Small intestine (tissue), 7 donors: Measurements from ENCODE around the gene OSBPL3. TPM values are rescaled to one million over a fixed set of nuclear protein-coding genes. Genes with fewer than 3 reads are reported as not detected.

Experiments used
- DNase-seq, 2 donors: peaks; one replicate each; pipeline versions ENCODE4 v3.0.0 to v3.0.0-alpha.2; 2013
- FAIRE-seq: peaks from 2 replicates; lab custom pipeline; 2012; peaks lifted over from hg19 to GRCh38; lab: Jason Lieb, UNC
- H3K27ac ChIP-seq, 3 donors: one replicate each; pipeline ENCODE4 v1.5.1; 2013; ENCODE audit warnings: low read length in 2 of 3, mild to moderate bottlenecking in 2 of 3, control low read depth in 1 of 3, inconsistent platforms in 1 of 3, low read depth in 1 of 3, moderate library complexity in 1 of 3
- H3K27me3 ChIP-seq, 3 donors: one replicate each; pipeline ENCODE4 v1.6.1; 2013; ENCODE audit warnings: low read length in 3 of 3, inconsistent platforms in 1 of 3; ENCODE audit not compliant: control insufficient read depth in 3 of 3, insufficient read depth in 3 of 3
- H3K36me3 ChIP-seq, 3 donors: one replicate each; pipeline ENCODE4 v1.6.1; 2013; ENCODE audit warnings: low read length in 3 of 3, inconsistent platforms in 1 of 3, low read depth in 1 of 3, mild to moderate bottlenecking in 1 of 3, moderate library complexity in 1 of 3; ENCODE audit not compliant: control insufficient read depth in 3 of 3, insufficient read depth in 2 of 3
- H3K4me1 ChIP-seq, 3 donors: one replicate each; pipeline ENCODE4 v1.6.1; 2013; ENCODE audit warnings: low read length in 2 of 3, inconsistent platforms in 1 of 3, low read depth in 1 of 3, mild to moderate bottlenecking in 1 of 3, moderate library complexity in 1 of 3; ENCODE audit not compliant: control insufficient read depth in 3 of 3, insufficient read depth in 2 of 3
- H3K4me3 ChIP-seq, 3 donors: one replicate each; pipeline ENCODE4 v1.5.1; 2013; ENCODE audit warnings: low read length in 3 of 3, control low read depth in 1 of 3, inconsistent platforms in 1 of 3, low read depth in 1 of 3, mild to moderate bottlenecking in 1 of 3, moderate library complexity in 1 of 3
- H3K9me3 ChIP-seq, 2 donors: one replicate each; pipeline ENCODE4 v1.6.1; 2013; ENCODE audit warnings: low read depth in 1 of 2, low read length in 1 of 2; ENCODE audit not compliant: control insufficient read depth in 2 of 2, insufficient read depth in 1 of 2
- WGBS, 3 donors: extraction: QIAGEN DNeasy Blood & Tissue Kit; methylation state at CpG; one replicate each; pipeline ENCODE4 v1.1.7; 2013; 5-methylcytosine and 5-hydroxymethylcytosine counted together
- polyA plus RNA-seq, 4 donors: library from polyadenylated mRNA; stranded (reverse) in 3 of 4; unstranded in 1 of 4; fragments of 200-250 nt in 3 of 4; fragments of 120-200 nt in 1 of 4; gene quantifications; one replicate each; pipeline versions ENCODE4 v1.2.1 to v1.2.3, GENCODE V29; 2013
- donor health status: healthy with polysubstance abuse.
- donor health status: control.
- donor health status: control.
- donor health status: Bipolar disorder and iron deficiency.
- donor health status: healthy.

The OSBPL3 gene
- polyA plus RNA-seq, 4 donors: 5.0 to 25.3 (median 14.7) TPM

DNA sequence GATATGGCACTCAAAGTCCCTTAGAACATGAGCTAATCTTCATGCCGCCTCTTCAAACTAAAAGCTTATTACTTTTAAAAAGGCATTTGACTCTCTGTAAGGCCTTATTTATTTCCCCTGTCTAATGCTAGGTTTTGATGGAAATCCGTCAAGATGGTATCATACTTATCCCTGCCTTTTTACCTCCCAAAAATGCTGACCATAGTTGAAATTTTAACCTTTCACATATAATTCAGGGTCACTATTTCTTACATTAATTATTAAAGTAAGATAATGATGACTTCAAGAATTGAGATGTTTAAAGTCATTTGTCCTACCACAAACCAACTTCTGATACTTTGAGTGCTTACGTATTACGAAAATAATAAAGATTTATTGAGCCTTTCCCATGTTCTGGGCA is 12.3 kb upstream of the OSBPL3 start:
- no peak overlapping the region for H3K27ac ChIP-seq
- H3K9me3 ChIP-seq: no peaks in the 10 kb centered on the region
- H3K4me1 ChIP-seq: no peaks in the 10 kb centered on the region
- H3K4me3 ChIP-seq: no peak overlapping the region
- DNase-seq: no peak
- 96 to 97% (median 97%) methylated on average over 4 of the region's 4 CpGs for WGBS, 3 donors
- no peak for FAIRE-seq
- no peaks in the 10 kb centered on the region for H3K36me3 ChIP-seq
- peaks cover 0 to 2% (median 1%) of the 10 kb centered on the region in 3 donors for H3K27me3 ChIP-seq

- WGBS, 3 donors: 85 to 95% (median 91%) methylated on average over 3 of the region's 3 CpGs
- H3K4me1 ChIP-seq: no peaks in the 10 kb centered on the region
- FAIRE-seq (no peak), DNase-seq (no peak)
- H3K27ac ChIP-seq: no peak overlapping the region
- H3K4me3 ChIP-seq: no peak overlapping the region
- H3K9me3 ChIP-seq: no peaks in the 10 kb centered on the region
- peaks cover 0 to 2% (median 1%) of the 10 kb centered on the region in 3 donors for H3K27me3 ChIP-seq
- H3K36me3 ChIP-seq: no peaks in the 10 kb centered on the region
Observed at GRCh38 chr7:24991353-24991752, 11.4 kb upstream of the OSBPL3 start.

GRCh38 chr7:24987331-24987842 is 7.4 kb upstream of the OSBPL3 start:
- Histone ChIP-seq H3K36me3 (no peaks in the 10 kb centered on the region), H3K27ac (no peak overlapping the region), H3K4me1 (peaks cover 0 to 9% (median 0%) of the 10 kb centered on the region in 3 donors), H3K4me3 (no peak overlapping the region), H3K9me3 (no peaks in the 10 kb centered on the region), H3K27me3 (peaks cover 0 to 2% (median 1%) of the 10 kb centered on the region in 3 donors)
- no peak for FAIRE-seq
- DNase-seq: no peak
- 86 to 89% (median 88%) methylated on average over 1 of the region's 1 CpG for WGBS, 3 donors

GRCh38 chr7:24982917-24983316 is 2.9 kb upstream of the OSBPL3 start:
- peak in 1 of 2 donors; percentile 26 for DNase-seq
- 86 to 98% (median 90%) methylated on average over 2 of the region's 2 CpGs for WGBS, 3 donors

GRCh38 chr7:24981171-24981951 is 1.4 kb upstream of the OSBPL3 start:
- Histone ChIP-seq H3K4me3 (peak overlapping the region; percentile 17 to 93 (median 66)), H3K4me1 (peaks cover 2 to 15% (median 3%) of the 10 kb centered on the region in 3 donors), H3K9me3 (no peaks in the 10 kb centered on the region), H3K36me3 (no peaks in the 10 kb centered on the region), H3K27me3 (no peaks in the 10 kb centered on the region), H3K27ac (peak overlapping the region; percentile 82 to 99 (median 96))
- WGBS, 3 donors: 2% methylated on average over 52 of the region's 52 CpGs
- FAIRE-seq (no peak), DNase-seq (peak; percentile 73 to 93)

More at GRCh38 chr7:24982917-24983316, 2.9 kb upstream of the OSBPL3 start:
- Histone ChIP-seq H3K27ac (peak overlapping the region in 1 of 3 donors; percentile 99), H3K27me3 (peaks cover 0 to 1% (median 0%) of the 10 kb centered on the region in 3 donors), H3K9me3 (no peaks in the 10 kb centered on the region), H3K36me3 (no peaks in the 10 kb centered on the region), H3K4me3 (no peak overlapping the region), H3K4me1 (peaks cover 0 to 15% (median 0%) of the 10 kb centered on the region in 3 donors)
- no peak for FAIRE-seq

DNA sequence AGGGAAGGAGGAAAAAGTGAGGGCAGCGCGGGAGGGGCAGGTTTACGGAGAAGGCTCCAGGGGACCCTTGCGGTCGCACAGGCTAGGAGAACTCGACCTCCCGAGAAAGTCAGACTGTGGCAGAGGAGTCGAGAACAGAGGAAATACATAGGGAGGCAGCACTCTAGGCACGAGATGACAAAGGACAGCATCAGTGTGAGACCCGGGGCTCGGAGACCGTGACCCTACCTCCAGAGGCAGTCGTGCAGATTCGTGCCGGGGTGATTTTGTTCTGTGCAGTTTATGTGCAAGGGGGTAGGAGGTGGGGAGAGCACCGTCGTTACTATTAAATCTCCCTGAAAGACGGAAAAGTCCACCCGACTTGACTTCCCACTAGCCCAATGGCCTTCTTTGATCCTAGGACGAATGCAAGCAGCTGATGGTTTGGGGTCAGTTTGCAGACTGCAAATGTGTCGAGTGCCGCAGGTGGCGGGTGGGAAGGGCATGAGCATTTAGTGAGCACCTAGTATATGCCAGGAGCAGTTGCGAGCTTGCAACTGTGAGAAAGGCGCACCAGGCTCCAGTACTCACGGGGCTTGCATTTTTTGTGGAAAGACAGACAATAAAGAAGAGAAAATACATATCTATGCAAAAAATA is 674 bp upstream of the OSBPL3 start:
- peak in 1 of 2 donors; percentile 60 for DNase-seq
- H3K36me3 ChIP-seq: no peaks in the 10 kb centered on the region
- 3 to 4% (median 3%) methylated on average over 26 of the region's 26 CpGs for WGBS, 3 donors
- H3K27ac ChIP-seq: peak overlapping the region; percentile 82 to 99 (median 96)
- no peaks in the 10 kb centered on the region for H3K9me3 ChIP-seq
- H3K4me1 ChIP-seq: peaks cover 2 to 15% (median 3%) of the 10 kb centered on the region in 3 donors
- FAIRE-seq: no peak
- peak overlapping the region; percentile 66 to 93 (median 82) for H3K4me3 ChIP-seq
- no peaks in the 10 kb centered on the region for H3K27me3 ChIP-seq

- DNase-seq (peak; percentile 72 to 87), FAIRE-seq (no peak)
- no peaks in the 10 kb centered on the region for H3K9me3 ChIP-seq
- 0% methylated on average over 28 to 42 of the region's 42 CpGs for WGBS, 3 donors
- peak overlapping the region; percentile 88 to 92 (median 91) for H3K27ac ChIP-seq
- H3K36me3 ChIP-seq: no peaks in the 10 kb centered on the region
- no peaks in the 10 kb centered on the region for H3K27me3 ChIP-seq
- H3K4me1 ChIP-seq: peaks cover 2 to 12% (median 3%) of the 10 kb centered on the region in 3 donors
- H3K4me3 ChIP-seq: peak overlapping the region; percentile 53 to 93 (median 82)
Observed at GRCh38 chr7:24979470-24979862, 512 bp downstream of the OSBPL3 start.

DNA sequence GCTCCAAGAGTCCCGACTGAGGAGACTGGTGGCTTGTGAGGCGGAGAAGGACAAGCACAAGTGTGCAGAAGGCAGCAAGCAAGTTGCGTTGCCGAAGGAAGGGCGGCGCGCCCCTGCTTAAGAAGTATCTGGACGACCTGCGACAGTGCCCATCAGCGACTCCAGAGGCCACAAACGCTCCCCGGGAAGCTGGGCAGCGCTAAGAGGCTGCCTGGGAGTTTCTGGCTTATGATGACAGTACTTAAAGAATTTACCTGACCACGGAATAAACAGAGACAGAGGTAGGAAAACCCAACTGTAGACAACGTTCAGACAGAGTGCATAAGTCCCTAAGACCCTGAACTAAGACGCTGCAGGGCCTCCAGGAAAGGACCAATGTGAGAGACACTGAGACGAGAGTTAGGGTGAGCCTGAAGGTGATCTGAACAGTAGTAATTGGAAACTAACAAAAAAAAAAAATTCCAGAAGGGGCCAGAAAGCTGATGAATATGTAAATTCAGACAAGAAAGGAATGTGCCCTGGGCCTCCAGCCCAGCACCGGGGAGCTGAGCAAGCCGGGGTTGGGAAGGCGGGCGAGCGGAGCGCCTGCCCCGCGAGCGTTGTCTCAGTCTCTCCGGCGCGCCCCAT is 1.0 kb downstream of the OSBPL3 start:
- 8 to 21% (median 13%) methylated on average over 29 of the region's 29 CpGs for WGBS, 3 donors
- FAIRE-seq (no peak), DNase-seq (peak in 1 of 2 donors; percentile 23)
- Histone ChIP-seq H3K27ac (peak overlapping the region; percentile 88 to 92 (median 91)), H3K36me3 (no peaks in the 10 kb centered on the region), H3K9me3 (no peaks in the 10 kb centered on the region), H3K4me1 (peaks cover 2 to 10% (median 3%) of the 10 kb centered on the region in 3 donors), H3K4me3 (peak overlapping the region; percentile 53 to 93 (median 82)), H3K27me3 (no peaks in the 10 kb centered on the region)
